Hematopoietic multipotent progenitor cell treated with erythropoietin and hydrocortisone succinate and interleukin-3 and kit ligand, for 17 days (in vitro differentiated cells): ENCODE results near the gene SYT1.

Experiments used
- DNase-seq: peaks from one replicate; pipeline ENCODE4 v3.0.0-alpha.2; 2015; ENCODE audit warnings: low spot score

The SYT1 gene

DNA sequence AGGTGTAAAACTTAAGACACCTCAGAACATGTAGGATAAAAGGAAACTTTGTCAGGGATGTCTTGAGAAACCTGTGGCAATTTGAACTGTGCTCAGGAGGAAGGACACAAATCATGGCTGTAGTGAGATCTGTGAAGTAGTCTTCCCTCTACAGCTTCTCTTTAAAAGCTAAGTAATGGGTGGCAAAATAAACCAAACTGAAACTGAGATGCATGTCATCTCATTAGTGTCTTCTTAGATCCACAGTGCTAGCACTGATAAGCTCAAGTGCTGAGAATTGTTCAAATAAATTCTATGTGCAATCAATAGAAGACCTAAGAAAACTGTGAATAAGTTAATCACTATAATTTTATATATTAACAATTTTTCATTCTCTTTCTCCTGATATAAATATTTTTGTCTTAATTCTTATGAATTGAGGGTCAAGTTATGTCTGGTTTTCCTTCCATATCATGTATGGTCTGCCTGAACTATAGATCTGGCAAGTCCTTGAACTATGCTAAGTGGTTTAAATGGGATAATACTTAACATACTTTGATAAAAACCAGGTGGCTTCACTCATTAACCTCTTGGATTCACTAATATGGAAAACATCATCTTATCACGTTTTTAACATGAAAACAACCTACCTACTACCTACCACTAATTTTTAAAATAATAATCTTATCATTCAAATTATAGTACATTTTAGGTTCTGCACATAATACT, 27.2 kb downstream of the SYT1 start:
- DNase-seq = no peak

GRCh38 chr12:78898416-78898815, 33.8 kb downstream of the SYT1 start:
- no peak for DNase-seq

DNA sequence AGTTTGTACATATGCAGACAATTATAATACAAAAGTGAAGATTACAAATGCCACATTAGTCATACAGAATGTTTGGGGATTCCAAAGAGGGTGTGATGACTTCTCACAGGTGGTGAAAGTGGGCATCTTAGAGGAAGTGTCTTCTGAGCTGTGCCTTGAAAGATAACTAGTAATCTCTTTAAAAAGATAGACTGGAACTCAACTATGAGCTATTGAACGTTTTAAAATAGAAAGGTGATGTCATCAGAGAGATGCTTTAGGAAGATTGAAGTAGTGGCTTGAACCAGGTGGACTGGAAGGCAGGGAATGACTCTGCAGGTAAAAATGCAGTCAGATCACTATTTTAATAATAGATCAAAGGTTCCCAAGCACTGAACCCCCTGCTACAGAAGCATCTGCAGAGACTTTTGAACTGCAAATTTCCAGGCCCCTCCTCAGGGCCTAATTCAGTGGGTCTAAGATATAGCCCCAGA, 50.3 kb downstream of the SYT1 start:
- no peak for DNase-seq

DNA sequence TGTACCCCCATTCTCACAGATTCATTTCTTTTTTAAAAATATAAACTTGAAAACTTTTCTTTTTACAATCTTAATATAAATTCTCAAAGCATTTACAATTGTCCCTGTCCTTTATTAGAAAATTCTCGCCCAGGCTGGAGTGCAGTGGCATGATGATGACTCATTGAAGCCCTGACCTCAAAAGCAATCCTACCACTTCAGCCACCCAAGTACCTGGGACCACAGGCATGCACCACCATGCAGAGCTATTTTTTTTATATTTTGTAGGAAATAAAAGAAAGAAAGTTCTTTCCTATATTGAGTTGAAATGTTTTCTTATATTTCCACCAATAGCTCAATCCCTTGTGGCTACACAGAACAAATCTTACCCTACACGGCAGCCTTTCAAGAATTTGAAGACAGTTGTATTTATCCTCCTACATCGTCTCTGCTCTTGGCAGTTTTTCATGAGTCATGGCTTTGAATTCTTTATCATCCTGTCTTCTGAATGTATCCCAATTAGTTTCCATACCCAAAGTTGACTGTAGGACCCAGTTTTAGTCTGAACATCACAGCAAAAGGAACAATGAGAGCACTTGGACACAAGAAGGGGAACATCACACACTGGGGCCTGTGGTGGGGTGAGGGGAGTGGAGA, 52.4 kb downstream of the SYT1 start:
- no peak for DNase-seq

- no peak for DNase-seq
Measured at GRCh38 chr12:78917513-78917912, 52.9 kb downstream of the SYT1 start.

DNA sequence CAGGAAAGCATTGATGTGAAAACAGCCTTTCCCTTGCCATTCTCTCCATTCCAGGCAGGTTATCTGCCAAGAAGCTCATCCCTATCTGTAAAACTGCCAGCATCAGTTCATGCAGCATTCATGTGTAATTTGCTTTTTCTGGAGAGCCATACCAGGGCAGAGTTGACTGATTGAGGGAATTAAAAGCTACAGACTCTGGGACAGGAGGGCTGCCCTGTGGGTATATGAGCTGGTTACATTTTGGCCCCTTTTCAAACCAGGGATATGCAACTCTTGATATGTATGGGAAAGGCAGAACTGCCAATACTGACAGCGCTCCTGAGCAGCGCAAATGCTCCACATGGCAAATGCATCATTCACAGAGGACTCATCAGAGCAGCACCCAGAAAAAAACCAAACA, 53.7 kb downstream of the SYT1 start:
- DNase-seq = no peak

DNA sequence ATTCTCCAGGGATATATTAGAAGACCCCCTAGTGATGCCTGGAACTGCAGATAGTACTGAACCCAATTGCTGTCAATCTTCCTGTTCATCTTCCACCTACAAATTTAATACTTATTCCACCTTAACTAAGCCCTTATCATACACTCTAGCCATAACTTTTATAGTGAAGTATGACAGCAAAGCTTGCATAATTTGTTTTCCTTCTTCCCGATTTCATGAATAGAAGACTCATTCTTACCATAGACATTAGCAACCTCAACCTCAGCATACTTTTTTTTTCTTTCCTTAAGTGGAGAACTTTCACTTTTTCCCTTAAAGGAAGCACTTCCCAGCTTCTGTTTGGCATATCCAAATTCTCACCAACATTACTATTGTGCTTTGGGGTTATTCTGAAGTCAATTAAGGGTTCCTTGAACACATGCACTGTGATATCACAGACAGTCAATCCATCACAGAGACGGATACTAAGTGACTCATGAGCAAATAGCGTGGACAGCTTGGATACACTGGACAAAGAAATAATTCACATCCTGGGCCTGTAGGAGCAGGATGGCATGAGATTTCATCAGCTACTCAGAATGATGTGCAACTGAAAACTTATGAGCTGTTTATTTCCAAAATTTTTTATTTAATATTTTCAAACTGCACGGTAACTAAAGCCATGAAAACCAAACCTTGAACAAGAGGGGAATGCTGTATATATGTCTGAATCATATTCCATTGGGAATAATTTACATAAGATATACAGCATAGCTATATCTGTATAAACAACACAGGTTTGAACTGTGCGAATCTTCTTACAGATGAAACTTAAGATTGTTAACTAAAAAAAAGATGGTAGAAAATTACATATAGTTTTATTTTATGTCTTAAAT, 63.9 kb downstream of the SYT1 start:
- no peak for DNase-seq

GRCh38 chr12:78929075-78929418, 64.5 kb downstream of the SYT1 start:
- no peak for DNase-seq

GRCh38 chr12:78931466-78931990, 67.0 kb downstream of the SYT1 start:
- no peak for DNase-seq

DNA sequence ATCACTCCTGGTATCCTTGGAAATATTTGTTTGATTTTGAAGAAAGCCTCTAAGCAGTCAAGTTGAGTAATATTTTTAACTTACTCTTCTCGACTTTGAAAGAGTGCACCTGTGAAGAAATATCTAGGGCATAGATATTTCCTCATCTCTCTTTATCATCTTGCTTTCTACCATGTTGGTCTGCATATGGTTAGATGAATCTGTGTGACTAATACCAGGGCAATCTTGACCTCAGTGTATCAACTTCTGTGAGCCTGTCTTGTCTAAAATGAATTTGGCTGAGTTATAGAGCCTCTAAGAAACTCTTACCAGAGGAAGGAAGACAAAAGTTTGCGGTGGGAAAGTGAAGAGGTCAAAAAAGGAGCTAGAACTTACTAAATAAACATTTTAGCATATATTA, 68.4 kb downstream of the SYT1 start:
- no peak for DNase-seq

DNA sequence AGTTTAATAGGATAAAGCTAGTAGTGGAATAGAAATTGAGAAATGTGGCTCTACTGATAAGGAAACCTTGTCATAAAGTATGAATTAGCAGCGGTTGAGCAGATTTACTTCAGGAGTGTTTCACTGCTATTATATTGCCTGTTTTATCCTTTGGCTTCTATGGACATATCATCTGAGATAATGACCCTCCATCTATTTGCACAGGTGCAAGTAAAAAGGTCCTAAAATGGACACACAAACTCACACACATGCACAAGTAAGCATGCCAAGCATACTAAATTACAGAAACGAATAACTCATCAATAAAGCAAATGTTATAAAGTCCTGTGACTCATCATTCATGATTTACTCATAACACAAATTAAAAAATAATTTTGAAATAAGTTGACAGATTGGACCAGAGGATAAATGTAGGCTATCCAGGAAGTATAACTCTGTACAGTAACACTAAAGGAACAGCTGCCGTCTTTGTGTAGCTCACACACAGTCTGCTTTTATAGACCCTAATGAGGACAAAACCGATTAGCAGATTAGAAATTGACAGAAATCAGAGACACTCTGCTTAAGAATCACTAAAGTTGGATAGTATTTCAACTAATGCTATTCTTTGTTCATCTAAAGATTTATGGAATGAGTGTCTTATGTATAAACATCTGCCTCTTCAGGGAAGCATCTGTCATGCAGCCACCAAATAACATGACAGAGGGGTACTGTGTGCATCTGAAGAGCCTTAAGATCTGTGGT, 73.9 kb downstream of the SYT1 start:
- DNase-seq = no peak

DNA sequence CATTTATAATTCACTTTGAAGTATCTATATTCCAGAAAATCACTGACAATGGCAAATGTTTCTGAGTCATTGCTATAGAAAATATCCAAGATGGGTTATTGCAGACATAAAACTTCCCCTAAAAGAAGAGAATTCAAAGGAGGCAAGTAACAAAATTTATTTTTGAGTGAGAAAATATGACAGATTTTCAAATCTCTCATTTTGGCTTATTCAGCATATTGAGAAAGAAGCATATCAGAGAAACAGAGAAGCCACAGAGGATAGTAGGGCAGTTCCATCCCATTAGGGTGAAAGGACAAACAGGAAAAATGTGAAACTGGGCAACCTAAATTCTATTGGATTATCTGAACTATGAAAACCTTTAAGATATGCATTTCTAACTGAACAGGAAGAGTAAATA, 85.0 kb downstream of the SYT1 start:
- DNase-seq = no peak

GRCh38 chr12:78951803-78952551, 87.4 kb downstream of the SYT1 start:
- DNase-seq = no peak

- no peak for DNase-seq
Measured at GRCh38 chr12:78952552-78952929, 88.0 kb downstream of the SYT1 start.

GRCh38 chr12:78958941-78959340, 94.4 kb downstream of the SYT1 start:
- no peak for DNase-seq

GRCh38 chr12:78959556-78959955, 95.0 kb downstream of the SYT1 start:
- no peak for DNase-seq

GRCh38 chr12:78961171-78961570, 96.6 kb downstream of the SYT1 start:
- DNase-seq = no peak

DNA sequence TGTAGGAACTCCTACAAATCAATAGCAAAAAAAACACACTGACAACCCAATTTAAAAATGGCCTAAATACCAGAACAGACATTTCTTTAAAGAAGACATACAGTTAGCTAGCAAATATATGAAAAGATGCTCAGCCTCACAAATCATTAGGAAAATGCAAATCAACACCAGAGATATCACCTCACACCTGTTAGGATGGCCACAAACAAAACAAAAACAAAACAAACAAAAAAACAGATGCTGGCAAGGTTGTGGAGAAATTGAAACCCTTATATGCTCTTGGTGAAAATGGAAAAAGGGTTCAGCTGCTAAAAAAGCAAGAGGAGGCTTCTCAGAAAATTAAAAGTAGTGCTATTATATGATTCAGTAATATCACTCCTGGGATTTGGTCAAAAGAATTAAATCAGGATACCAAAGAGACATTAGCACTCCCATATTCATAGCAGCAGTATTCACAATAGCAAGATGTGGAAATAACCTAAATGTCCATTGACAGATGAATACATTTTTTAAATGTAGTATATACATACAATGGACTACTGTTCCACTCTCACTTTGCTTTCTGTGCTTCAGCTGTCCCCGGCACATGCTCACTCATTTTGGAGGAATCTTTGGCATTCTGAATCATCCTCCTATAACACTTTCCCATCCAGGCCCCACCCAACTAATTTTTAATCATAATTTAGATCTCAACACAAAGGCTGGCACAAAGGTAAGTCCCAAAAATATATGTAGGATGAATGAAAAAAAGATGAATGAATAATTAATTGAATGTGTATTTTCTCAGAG, 99.1 kb downstream of the SYT1 start:
- DNase-seq = no peak

DNA sequence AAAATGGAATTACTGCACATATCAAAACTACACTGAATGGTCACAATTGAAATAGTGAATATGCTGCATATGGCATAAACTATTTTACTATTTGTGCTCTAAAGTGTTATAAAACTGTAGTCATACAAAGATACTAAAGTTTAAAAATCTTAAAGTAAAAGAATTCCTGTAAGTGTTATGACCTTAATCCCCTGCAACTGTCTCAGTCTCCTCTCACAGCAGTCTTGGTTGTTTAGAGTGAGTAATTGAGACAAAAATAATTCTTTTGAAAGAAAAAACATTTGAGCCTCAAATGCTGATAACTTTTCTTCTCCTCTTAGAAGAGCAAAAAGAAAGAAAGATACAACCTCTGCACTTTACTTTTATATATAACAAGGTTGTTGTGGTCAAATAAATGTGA, 99.9 kb downstream of the SYT1 start:
- no peak for DNase-seq

- no peak for DNase-seq
Measured at GRCh38 chr12:78966062-78966461, 101.5 kb downstream of the SYT1 start.

- no peak for DNase-seq
Measured at GRCh38 chr12:78966926-78967325, 102.4 kb downstream of the SYT1 start.
